ENCODE data around the gene OGN. TPM values are rescaled to one million over a fixed set of nuclear protein-coding genes. Genes with fewer than 3 reads are reported as not detected.

OGN gene
- total RNA-seq, result not detected in 2 replicates

GRCh38 chr9:92404042-92404836, at the start of gene OGN:
TSS of gene OGN (minus strand) at chr9:92404578. CDS start at chr9:92403407, 1,171 bp downstream.

GRCh38 chr9:92424340-92424739, 20.0 kb upstream of the OGN start, which contains the start of gene OMD:
TSS of gene OMD (minus strand) at chr9:92424471. CDS start at chr9:92417558, 6,913 bp downstream.

Other genes with a start within 250 kb of the OGN start
- 344 and 547 TPM in 2 replicates for gene IARS1, start 110.9 kb downstream of the OGN start, total RNA-seq
- gene NOL8, start 79.2 kb downstream of the OGN start, total RNA-seq, result 20.2 and 25.8 TPM in 2 replicates
- 0.85 and 1.4 TPM in 2 replicates for gene CENPP, start 78.6 kb downstream of the OGN start, total RNA-seq
- gene OMD, start 19.9 kb upstream of the OGN start, total RNA-seq, result not detected in 2 replicates
- gene ASPN, start 77.9 kb upstream of the OGN start, total RNA-seq, result under 0.01 TPM in 1 of 2 replicates, not detected in the other
- gene ECM2, start 131.4 kb upstream of the OGN start, total RNA-seq, result 1.1 and 1.4 TPM in 2 replicates

Data from tracheal epithelial cell (primary cell).